SK-N-MC (cell line): ENCODE data around the gene UPK1A.

ENCODE experiments used
- DNase-seq: peaks from one replicate; pipeline ENCODE4 v3.0.0-alpha.2; 2011; ENCODE audit warnings: low read depth, low spot score
- H3K27ac ChIP-seq: fragments of 200-600 bp; sonication (generic); 2 replicates; pipeline ENCODE4 v1.5.1; 2016; ENCODE audit warnings: mixed run types
- H3K36me3 ChIP-seq: fragments of 200-600 bp; sonication (generic); 2 replicates; pipeline ENCODE4 v1.6.1; 2017; ENCODE audit warnings: antibody characterized with exemption, low read length, mixed read lengths; ENCODE audit not compliant: insufficient read depth
- H3K4me3 ChIP-seq: fragments of 200-600 bp; sonication (generic); 2 replicates; pipeline ENCODE4 v1.5.1; 2016
- H3K9ac ChIP-seq: fragments of 200-600 bp; sonication (generic); 2 replicates; pipeline ENCODE4 v1.8.0; 2017; ENCODE audit warnings: mixed run types, mixed read lengths; ENCODE audit not compliant: insufficient read length
- H3K9me3 ChIP-seq: fragments of 200-600 bp; sonication (generic); 2 replicates; pipeline ENCODE4 v1.6.1; 2017; ENCODE audit warnings: low read depth, mild to moderate bottlenecking, antibody characterized with exemption, low read length, moderate library complexity, mixed read lengths
- EZH2 ChIP-seq: fragments of 200-600 bp; sonication (generic); IDR thresholded peaks from one replicate; pipeline ENCODE4 v1.6.1; 2017; ENCODE audit warnings: antibody characterized with exemption
- FOXP2 ChIP-seq: optimal IDR thresholded peaks from 2 replicates; pipeline ENCODE3; 2011; ENCODE audit warnings: mild to moderate bottlenecking, moderate library complexity; ENCODE audit not compliant: insufficient read depth; ENCODE audit errors: extremely low read length, control extremely low read depth
- POLR2AphosphoS5 ChIP-seq: IDR thresholded peaks from 2 replicates; pipeline ENCODE4 v1.6.1; 2012; ENCODE audit warnings: mild to moderate bottlenecking, low read depth, low read length, borderline replicate concordance

UPK1A gene

DNA sequence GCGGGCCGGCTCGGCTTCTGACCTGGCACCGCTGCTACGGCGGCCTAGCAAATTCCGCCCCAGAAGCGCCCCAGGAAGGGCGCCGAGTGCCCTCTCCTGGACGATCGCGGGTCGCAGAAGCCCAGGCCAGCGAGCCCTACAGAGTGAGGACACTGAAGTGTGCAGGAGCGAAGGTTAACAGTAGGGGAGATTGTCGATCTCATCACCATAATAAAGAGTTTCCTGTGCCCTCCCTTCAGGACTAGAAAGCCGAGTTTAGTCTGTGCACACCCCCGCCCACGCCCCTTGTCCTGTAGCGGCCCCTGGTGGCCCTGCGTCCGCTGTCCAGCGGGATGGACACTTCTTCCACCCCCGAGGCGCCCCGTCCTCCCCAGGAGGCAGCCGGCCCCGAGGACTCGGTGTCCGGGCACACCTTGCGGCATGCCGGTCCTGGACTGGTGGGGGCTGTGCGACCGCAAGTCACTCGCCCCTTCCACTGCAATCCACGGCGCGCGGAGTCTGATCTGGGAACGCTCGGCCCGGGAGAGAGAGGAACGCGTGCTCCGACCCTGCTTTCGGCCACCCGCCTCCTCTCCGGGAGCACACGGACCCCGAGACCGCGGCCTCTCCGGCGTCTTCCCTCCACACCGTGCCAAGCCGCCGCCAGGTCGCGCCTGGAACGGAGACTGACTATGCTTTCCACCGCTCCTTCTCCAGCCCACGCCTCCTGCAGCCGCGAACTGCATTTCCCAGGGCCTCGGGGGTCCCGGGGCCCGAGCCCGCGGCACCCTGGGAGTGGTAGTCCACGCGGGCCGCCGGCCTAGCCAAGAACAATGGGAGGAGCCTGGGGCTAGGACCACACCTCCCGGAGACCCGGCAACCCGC, 50.7 kb downstream of the UPK1A start:
- peak overlapping the region; percentile 93 for H3K4me3 ChIP-seq
- no peaks in the 10 kb centered on the region for H3K9me3 ChIP-seq
- no peak for TF ChIP-seq FOXP2
- peak; percentile 58; the same call in 1 of the 2 replicates for TF ChIP-seq POLR2AphosphoS5
- H3K9ac ChIP-seq, result peak overlapping the region; percentile 67
- H3K27ac ChIP-seq, result peak overlapping the region; percentile 76; the same call in 1 of the 2 replicates
- peak; percentile 52 for DNase-seq
- peaks cover 13% of the 10 kb centered on the region; the same call in 1 of the 2 replicates for H3K36me3 ChIP-seq

GRCh38 chr19:35717665-35718344, 51.5 kb downstream of the UPK1A start, which contains the start of gene KMT2B:
Gene KMT2B (plus strand): TSS chr19:35718003. CDS start chr19:35718019, 16 bp downstream.
- no peaks in the 10 kb centered on the region for H3K9me3 ChIP-seq
- peak within 1 kb of the TSS; percentile 93 for H3K4me3 ChIP-seq
- H3K36me3 ChIP-seq, result peaks cover 20% of the 10 kb centered on the region; the same call in 1 of the 2 replicates
- H3K27ac ChIP-seq, result peak within 1 kb of the TSS; percentile 76; the same call in 1 of the 2 replicates
- H3K9ac ChIP-seq, result peak within 1 kb of the TSS; percentile 92
- no peak for DNase-seq
- TF ChIP-seq POLR2AphosphoS5 (no peak), EZH2 (no peak), FOXP2 (no peak)

- Histone ChIP-seq H3K27ac (peak overlapping the region; percentile 46; the same call in 1 of the 2 replicates), H3K9me3 (no peaks in the 10 kb centered on the region), H3K9ac (peak overlapping the region; percentile 92), H3K36me3 (peaks cover 27% of the 10 kb centered on the region; the same call in 1 of the 2 replicates), H3K4me3 (peak overlapping the region; percentile 90)
- no peak for DNase-seq
- TF ChIP-seq POLR2AphosphoS5 (no peak), EZH2 (no peak), FOXP2 (no peak)
Observed at GRCh38 chr19:35718345-35719041, 52.2 kb downstream of the UPK1A start.

DNA sequence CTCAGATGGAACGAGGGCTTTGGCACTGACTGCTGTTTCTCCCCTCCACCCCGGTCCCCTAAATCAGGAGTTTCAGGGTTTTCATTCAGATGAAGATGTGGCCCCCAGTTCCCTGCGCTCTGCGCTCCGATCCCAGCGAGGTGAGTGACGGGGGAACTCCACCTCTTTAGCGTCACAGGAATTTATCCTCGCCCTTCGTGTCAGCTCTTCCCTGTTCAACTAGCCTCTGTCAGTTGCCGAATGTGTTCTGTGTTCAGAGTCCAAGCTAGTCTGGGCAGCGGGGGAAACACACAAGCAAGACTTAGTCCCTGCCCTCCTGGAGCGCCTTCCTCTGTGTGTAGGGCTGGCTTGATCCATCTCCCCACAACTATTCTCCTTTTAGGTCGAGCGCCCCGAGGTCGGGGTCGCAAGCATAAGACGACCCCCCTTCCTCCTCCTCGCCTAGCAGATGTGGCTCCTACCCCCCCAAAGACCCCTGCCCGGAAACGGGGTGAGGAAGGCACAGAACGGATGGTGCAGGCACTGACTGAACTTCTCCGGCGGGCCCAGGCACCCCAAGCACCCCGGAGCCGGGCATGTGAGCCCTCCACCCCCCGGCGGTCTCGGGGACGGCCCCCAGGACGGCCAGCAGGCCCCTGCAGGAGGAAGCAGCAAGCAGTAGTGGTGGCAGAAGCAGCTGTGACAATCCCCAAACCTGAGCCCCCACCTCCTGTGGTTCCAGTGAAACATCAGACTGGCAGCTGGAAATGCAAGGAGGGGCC, 53.3 kb downstream of the UPK1A start:
- Histone ChIP-seq H3K9me3 (no peaks in the 10 kb centered on the region), H3K27ac (no peak overlapping the region), H3K4me3 (peak overlapping the region; percentile 90), H3K9ac (peak overlapping the region; percentile 92), H3K36me3 (peaks cover 38% of the 10 kb centered on the region; the same call in 1 of the 2 replicates)
- TF ChIP-seq EZH2 (no peak), POLR2AphosphoS5 (no peak), FOXP2 (no peak)
- DNase-seq, result no peak

GRCh38 chr19:35720163-35720524, 53.8 kb downstream of the UPK1A start:
- Histone ChIP-seq H3K36me3 (peaks cover 43% of the 10 kb centered on the region; the same call in 1 of the 2 replicates), H3K27ac (no peak overlapping the region), H3K9ac (no peak overlapping the region), H3K4me3 (no peak overlapping the region), H3K9me3 (no peaks in the 10 kb centered on the region)
- no peak for DNase-seq
- no peak for TF ChIP-seq EZH2
- TF ChIP-seq FOXP2, result no peak
- no peak for TF ChIP-seq POLR2AphosphoS5

- Histone ChIP-seq H3K9me3 (no peaks in the 10 kb centered on the region), H3K27ac (no peak overlapping the region), H3K36me3 (peaks cover 48% of the 10 kb centered on the region; the same call in 1 of the 2 replicates), H3K4me3 (no peak overlapping the region), H3K9ac (no peak overlapping the region)
- DNase-seq, result no peak
- TF ChIP-seq POLR2AphosphoS5, result no peak
- no peak for TF ChIP-seq EZH2
- no peak for TF ChIP-seq FOXP2
Observed at GRCh38 chr19:35720648-35721047, 54.3 kb downstream of the UPK1A start.

DNA sequence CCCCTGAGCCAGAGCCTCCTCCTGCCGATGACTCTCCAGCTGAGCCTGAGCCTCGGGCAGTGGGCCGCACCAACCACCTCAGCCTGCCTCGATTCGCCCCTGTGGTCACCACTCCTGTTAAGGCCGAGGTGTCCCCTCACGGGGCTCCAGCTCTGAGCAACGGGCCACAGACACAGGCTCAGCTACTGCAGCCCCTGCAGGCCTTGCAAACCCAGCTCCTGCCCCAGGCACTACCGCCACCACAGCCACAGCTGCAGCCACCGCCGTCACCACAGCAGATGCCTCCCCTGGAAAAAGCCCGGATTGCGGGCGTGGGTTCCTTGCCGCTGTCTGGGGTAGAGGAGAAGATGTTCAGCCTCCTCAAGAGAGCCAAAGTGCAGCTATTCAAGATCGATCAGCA, 55.1 kb downstream of the UPK1A start:
- H3K27ac ChIP-seq, result no peak overlapping the region
- no peak overlapping the region for H3K9ac ChIP-seq
- peaks cover 56% of the 10 kb centered on the region; the same call in 1 of the 2 replicates for H3K36me3 ChIP-seq

More for the DNA sequence above, 55.1 kb downstream of the UPK1A start:
- H3K4me3 ChIP-seq, result no peak overlapping the region
- no peaks in the 10 kb centered on the region for H3K9me3 ChIP-seq
- no peak for DNase-seq
- no peak for TF ChIP-seq EZH2
- TF ChIP-seq POLR2AphosphoS5, result no peak
- TF ChIP-seq FOXP2, result no peak
